Measurements from ENCODE around the gene RAPGEF2.

RAPGEF2 gene

GRCh38 chr4:159204566-159204965 is 101.7 kb downstream of the RAPGEF2 start:
- DNase-seq, result no peak

GRCh38 chr4:159205466-159205865 is 102.6 kb downstream of the RAPGEF2 start:
- DNase-seq, result no peak

GRCh38 chr4:159206427-159206871 is 103.6 kb downstream of the RAPGEF2 start:
- no peak for DNase-seq

GRCh38 chr4:159209249-159209648 is 106.4 kb downstream of the RAPGEF2 start:
- no peak for DNase-seq

DNA sequence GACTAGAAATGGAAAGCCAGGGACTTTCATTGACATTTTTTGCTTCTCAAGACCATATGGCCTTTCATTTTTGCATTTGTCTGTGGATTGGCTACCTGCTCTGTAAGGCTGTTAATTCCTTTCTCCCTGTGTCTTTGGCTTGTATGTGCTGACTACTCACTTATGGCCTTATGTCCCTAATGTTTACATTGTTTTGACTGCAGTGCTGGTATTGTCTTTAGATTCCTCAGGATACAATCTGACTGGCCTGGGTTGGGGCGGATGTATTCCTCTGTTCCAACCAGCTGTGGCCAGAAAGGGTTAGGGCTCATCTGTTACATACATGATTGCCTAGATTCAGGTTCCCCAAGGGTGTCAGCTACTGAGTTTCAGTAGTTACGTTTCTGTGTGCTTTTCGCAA is 108.1 kb downstream of the RAPGEF2 start:
- DNase-seq, result no peak

GRCh38 chr4:159212675-159213293 is 109.9 kb downstream of the RAPGEF2 start:
- no peak for DNase-seq

DNA sequence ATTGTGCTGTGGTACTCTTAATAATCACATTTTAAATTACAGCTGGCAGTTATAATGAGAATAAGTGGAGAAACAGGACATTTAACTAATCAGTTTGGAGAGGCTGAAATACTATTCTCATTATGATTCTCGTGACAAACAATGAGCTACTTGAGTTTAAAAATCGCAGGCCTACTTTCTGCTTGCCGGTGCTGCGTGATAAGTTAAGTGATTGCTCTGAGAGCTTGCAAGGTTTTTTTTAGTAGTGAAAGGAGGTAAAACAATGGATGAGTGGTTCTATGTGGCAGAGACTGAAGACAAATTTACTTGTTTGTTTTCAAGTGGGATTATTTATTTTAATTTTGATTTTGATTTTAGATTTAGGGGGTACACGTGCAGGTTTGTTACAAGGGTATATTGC is 114.0 kb downstream of the RAPGEF2 start:
- no peak for DNase-seq

DNA sequence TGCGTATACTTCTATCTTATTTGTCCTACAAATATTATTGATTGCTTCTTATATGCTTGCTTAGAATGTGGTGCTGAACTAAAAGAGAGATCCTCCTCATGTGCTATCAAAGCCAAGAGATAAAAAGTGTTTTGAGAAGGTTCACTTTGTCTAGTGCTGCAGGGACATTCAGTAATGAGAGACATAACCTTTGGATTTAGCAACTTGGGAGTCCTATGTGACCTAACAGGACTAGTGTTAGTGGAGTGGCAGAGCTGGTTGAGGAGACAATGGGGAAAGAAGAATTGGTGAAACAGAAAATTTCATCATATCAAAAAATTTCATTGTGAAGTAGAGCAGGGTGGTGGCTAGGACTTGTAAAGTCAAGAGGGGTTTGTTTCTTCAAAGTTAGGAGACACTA is 117.0 kb downstream of the RAPGEF2 start:
- no peak for DNase-seq

- DNase-seq, result no peak
Observed at GRCh38 chr4:159220353-159220752, 117.5 kb downstream of the RAPGEF2 start.

- DNase-seq, result no peak
Observed at GRCh38 chr4:159221280-159221679, 118.4 kb downstream of the RAPGEF2 start.

GRCh38 chr4:159222043-159222552 is 119.2 kb downstream of the RAPGEF2 start:
- DNase-seq, result no peak

DNA sequence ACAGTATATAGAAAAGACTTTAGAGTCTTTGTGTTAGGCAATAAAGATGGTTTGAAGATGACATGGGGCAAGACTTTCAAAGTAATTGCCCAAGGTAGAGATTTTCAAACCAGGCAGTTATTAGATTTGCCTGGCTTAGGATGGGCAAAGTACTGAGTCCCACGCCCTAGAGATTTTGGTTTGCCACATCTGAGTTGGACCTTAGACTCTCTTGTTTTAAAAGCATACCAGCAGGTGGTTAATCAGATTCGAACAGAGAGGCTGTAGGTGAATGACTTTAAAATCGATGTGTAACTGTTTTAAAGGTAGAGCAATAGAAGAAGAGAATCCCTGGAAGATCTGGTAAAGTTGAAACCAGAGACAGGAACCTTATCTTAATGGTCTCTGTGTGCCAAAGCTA is 121.5 kb downstream of the RAPGEF2 start:
- no peak for DNase-seq

DNA sequence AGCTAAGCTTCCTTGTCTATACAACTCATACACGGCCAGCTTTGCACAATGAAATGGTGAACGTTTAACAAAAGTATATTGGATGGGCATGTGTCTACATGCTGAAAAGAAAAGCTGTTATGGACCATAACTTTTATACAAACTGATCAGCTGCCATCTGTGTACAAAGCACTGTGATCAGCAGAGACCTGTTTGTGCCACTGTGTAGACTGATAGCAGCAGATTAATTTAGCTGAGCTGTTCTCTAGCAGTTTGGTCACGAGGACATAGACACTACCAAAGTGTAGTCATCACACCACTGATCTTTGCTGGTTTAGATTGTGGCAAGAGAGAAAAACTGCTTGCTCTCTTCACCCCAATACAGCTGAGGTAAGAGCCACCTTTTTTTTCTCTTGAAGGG is 124.5 kb downstream of the RAPGEF2 start:
- DNase-seq, result no peak

GRCh38 chr4:159227984-159228383 is 125.1 kb downstream of the RAPGEF2 start:
- DNase-seq, result no peak

- no peak for DNase-seq
Observed at GRCh38 chr4:159229164-159229563, 126.3 kb downstream of the RAPGEF2 start.

GRCh38 chr4:159232465-159233106 is 129.7 kb downstream of the RAPGEF2 start:
- DNase-seq, result no peak

DNA sequence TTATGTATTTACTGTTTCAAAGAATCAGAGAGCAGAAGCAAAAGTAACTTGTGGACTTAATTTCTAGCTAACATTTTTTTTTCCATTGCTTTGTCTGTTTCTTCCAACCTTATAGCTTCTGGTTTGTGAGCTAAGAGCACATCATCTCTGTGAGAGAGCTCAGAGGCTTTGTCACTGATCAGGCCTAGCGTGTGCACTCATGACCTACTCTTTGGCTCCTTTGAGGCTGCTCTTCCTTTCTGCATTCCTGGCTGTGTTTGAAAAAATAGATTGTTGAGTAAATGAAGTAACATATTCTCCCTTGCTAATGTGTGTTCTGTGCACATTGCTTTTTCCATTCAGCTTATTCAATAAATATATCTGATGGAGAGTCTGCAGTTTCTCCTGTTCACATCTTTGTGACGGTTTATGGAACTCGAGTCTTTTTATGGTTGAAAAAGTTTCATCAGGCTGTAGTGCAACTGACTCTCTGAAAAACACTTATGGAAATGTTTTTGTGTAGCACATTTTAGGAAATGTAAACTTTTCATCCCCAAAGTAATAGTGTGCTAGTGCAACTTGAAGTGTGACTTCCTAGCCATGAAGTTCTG is 133.0 kb downstream of the RAPGEF2 start:
- no peak for DNase-seq

DNA sequence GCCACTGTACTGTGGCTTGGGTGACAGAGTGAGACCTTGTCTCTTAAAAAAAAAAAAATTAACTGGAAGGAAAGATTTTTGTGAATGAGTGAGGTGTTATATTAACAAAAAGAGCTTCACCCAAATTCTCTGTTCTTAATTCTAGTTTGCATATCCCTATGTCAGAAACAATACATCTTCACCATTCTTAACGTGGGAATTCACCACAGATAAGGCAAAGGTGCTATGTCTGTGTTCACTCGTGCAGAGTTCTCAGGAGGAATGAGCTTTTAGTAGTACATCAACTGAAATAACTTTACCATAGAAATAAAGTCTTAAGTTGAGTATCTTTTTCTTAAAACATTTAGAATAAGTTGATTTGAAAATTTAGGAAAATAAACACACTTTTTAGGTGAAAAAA is 135.1 kb downstream of the RAPGEF2 start:
- no peak for DNase-seq

GRCh38 chr4:159238631-159239030 is 135.8 kb downstream of the RAPGEF2 start:
- DNase-seq, result no peak

- no peak for DNase-seq
Observed at GRCh38 chr4:159239629-159240028, 136.8 kb downstream of the RAPGEF2 start.

DNA sequence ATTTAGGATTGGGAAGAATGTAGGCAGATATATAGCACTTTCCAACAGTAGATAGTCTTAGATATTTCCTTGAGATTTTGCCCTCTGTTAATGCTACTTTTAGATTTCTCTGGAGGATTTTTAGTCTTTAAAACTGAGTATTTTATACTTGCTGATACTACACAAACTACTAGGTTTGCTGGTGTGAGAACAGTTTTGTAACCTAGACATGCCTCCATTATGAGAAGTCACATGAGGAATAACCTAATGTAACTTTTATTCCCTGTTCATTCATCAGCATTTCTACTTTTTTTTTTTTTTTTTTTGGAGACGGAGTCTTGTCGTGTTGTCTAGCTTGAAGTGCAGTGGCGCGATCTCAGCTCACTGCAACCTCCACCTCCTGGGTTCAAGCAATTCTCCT is 137.2 kb downstream of the RAPGEF2 start:
- DNase-seq, result no peak

DNA sequence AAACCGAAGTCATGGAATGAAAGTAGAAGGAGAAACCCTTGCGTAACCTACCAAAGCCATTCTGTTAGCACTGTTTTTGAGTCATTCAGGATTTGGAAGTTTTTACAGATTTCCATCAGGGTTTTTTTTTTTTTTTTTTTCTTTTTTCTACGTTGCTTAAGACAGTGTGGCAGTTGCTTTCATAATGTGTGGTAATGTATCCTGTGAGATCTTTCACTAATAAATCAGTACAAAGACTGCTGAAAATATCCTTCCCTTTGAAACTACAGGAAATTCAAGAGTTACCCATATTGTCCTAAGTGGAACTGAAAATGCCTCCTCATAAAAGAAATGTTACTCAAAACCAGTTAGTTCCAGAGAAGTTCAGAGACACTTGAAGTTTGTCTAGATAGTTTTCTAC is 137.8 kb downstream of the RAPGEF2 start:
- no peak for DNase-seq

GRCh38 chr4:159242427-159242826 is 139.5 kb downstream of the RAPGEF2 start:
- DNase-seq, result no peak
